K562 (cell line): ENCODE data around the gene ASB10. TPM values are rescaled to one million over a fixed set of nuclear protein-coding genes. Genes with fewer than 3 reads are reported as not detected.

Source experiments
- AFF4 ChIP-seq: sonication (generic); formaldehyde crosslinking; IDR thresholded peaks from 2 replicates; pipeline ENCODE4 v1.8.0; 2023; ENCODE audit warnings: mild to moderate bottlenecking, missing genetic modification reagents
- CTCFL ChIP-seq: IDR thresholded peaks from 2 replicates; pipeline ENCODE4 v1.6.1; 2011; ENCODE audit warnings: borderline replicate concordance, low read depth, mild to moderate bottlenecking, moderate library complexity, low read length; ENCODE audit not compliant: insufficient read depth, poor library complexity, severe bottlenecking
- E2F5 ChIP-seq: sonication (generic); formaldehyde crosslinking; IDR thresholded peaks from 2 replicates; pipeline ENCODE4 v1.8.0; 2022; ENCODE audit warnings: mild to moderate bottlenecking, missing genetic modification reagents
- GATAD2B ChIP-seq: fragments of 450-650 bp; IDR thresholded peaks from 2 replicates; pipeline ENCODE4 v1.6.1; 2017; ENCODE audit warnings: mild to moderate bottlenecking, borderline replicate concordance
- RBM14 ChIP-seq: fragments of 200-400 bp; formaldehyde crosslinking; IDR thresholded peaks from 2 replicates; pipeline ENCODE4 v1.6.1; 2018; ENCODE audit warnings: low read depth, mild to moderate bottlenecking, low read length, moderate library complexity, borderline replicate concordance; ENCODE audit not compliant: insufficient read depth
- TAL1 ChIP-seq: fragments of 450-650 bp; IDR thresholded peaks from 2 replicates; pipeline ENCODE4 v1.6.1; 2016; ENCODE audit warnings: mild to moderate bottlenecking
- TEAD4 ChIP-seq, 2 experiments: sonication (generic) in 1 of 2; formaldehyde crosslinking in 1 of 2; IDR thresholded peaks; 2 replicates each; pipeline versions ENCODE4 v1.6.1 to v1.8.0; 2012 to 2022; ENCODE audit warnings: borderline replicate concordance in 1 of 2, inconsistent platforms in 1 of 2, low read length in 1 of 2, mild to moderate bottlenecking in 1 of 2, missing genetic modification reagents in 1 of 2
- ZNF384 ChIP-seq: IDR thresholded peaks from 2 replicates; pipeline ENCODE4 v1.6.1; 2012; ENCODE audit warnings: low read depth, low read length, improper control_type of control experiment
- ZNF609 ChIP-seq: sonication (generic); formaldehyde crosslinking; IDR thresholded peaks from 2 replicates; pipeline ENCODE4 v1.8.1; 2023; ENCODE audit warnings: missing genetic modification reagents, mild to moderate bottlenecking, borderline replicate concordance
- polyA plus RNA-seq, 8 experiments: library from polyadenylated mRNA; depleted of rRNA in 4 of 8; stranded (reverse) in 5 of 8; unstranded in 3 of 8; fragments of >200 nt; fragmentation: Nextera tagmentation in 2 of 8; fragmentation: Illumina TruSeq in 1 of 8; extraction: Ambion mirVana in 2 of 8; extraction: Trizol in 1 of 8; gene quantifications; 2 replicates each; pipeline versions ENCODE4 v1.2.1 to v1.2.3, GENCODE V29; 2011 to 2014; ENCODE audit warnings: inconsistent platforms in 1 of 8, missing spikeins in 1 of 8
- total RNA-seq, 7 experiments: library from RNA; depleted of rRNA in 6 of 7; stranded (reverse); fragments of >200 nt in 6 of 7; fragmentation: Illumina TruSeq in 2 of 7; extraction: Trizol in 2 of 7; gene quantifications; 2 replicates each; pipeline versions ENCODE4 v1.2.1 to v1.2.3, GENCODE V29; 2011 to 2021; ENCODE audit warnings: low replicate concordance in 1 of 7

The ASB10 gene
- total and polyA plus RNA-seq, 9 of the 15 experiments (the other 6 are each of a cell fraction or from before 2014, with no cell fraction given): not detected

GRCh38 chr7:151172273-151173141, 14.5 kb downstream of the ASB10 start (continued):
- peak; percentile 77; the same call in 1 of the 2 replicates for TF ChIP-seq AFF4 (CRISPR knock-in tag)
- no peak for TF ChIP-seq TAL1
- TF ChIP-seq RBM14: peak; percentile 89; the same call in 1 of the 2 replicates
- peak; percentile 88 for TF ChIP-seq CTCFL
- TF ChIP-seq ZNF384: peak; percentile 68
- no peak for TF ChIP-seq ZNF609 (CRISPR knock-in tag)
- TF ChIP-seq TEAD4 (IDR thresholded peaks at IDR 0.05; ENCODE audit: low read length): peak; percentile 66; the same call in 1 of the 2 replicates
- no peak for TF ChIP-seq TEAD4 (CRISPR knock-in tag; IDR thresholded peaks at IDR 0.05; ENCODE audit: borderline replicate concordance)
- TF ChIP-seq E2F5 (CRISPR knock-in tag): peak; percentile 67; the same call in 1 of the 2 replicates
- no peak; the same call in 1 of the 2 replicates for TF ChIP-seq GATAD2B
